Endothelial cell of hepatic sinusoid (primary cell): ENCODE measurements around the gene ERG.

Experiments used
- in situ Hi-C: cut with HindIII; loops from 2 replicates; pipeline ENCODE4 v1.10.0; 2017; ENCODE audit warnings: low sequenced_read_pairs

ERG gene

DNA sequence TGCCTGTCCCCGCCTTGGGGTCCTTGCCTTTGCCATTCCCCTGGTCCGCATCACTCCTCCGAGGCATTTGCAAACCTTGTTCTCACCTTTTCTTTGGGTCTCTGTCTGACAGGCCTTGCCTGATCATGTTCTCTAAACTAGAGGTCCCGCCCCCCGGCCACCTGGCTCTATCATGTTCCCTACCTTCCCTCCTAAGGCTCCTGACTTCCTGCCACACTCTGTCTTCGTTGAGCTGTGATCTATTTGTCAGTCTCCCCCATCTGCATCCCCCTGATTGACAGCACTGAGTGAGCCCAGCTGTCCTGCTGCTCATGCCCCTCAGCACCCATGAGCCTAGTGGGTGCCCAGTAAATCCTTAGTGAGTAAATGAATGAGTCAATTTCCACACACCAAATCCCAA lies 22.8 kb downstream of the ERG start:
- in situ Hi-C loops: no loop called here

DNA sequence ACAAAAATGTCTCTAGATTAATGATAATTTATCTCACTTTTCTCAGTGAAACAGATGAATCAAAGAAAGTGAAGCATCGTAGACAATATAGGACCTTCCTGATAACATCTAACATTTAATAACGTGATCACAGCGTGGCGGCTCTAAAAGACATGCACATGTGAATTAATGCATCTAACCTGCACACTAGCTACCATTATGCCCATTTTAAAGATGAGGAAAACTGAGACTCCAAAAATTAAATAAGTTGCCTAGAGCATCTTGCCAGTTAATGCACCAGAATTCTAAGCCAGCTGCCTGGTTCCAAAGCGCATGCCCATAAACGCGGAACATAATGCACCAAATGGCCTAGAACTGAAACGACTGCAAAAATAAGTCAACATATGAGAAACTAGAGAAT lies 23.5 kb downstream of the ERG start:
- in situ Hi-C loops: no loop called here

DNA sequence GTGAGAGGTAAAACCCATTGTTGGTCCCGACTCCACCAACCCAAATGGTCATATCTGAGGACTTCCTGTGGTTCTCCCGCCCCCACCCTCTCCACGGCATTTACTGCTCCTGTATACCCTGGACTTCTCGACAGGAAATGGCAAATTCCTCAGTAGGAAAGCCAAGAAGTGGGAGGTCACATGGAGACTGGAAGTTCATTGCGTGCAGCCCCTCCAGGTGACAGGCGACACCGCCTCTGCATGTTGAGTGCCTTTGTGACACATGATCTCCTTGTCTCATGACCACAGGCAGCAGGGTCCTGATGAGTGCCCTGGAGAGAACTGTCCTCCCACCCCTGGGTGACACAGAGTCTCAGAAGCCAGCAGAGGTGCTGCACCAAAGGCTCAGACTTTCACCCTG lies 24.2 kb downstream of the ERG start:
- in situ Hi-C loops: no loop called here

DNA sequence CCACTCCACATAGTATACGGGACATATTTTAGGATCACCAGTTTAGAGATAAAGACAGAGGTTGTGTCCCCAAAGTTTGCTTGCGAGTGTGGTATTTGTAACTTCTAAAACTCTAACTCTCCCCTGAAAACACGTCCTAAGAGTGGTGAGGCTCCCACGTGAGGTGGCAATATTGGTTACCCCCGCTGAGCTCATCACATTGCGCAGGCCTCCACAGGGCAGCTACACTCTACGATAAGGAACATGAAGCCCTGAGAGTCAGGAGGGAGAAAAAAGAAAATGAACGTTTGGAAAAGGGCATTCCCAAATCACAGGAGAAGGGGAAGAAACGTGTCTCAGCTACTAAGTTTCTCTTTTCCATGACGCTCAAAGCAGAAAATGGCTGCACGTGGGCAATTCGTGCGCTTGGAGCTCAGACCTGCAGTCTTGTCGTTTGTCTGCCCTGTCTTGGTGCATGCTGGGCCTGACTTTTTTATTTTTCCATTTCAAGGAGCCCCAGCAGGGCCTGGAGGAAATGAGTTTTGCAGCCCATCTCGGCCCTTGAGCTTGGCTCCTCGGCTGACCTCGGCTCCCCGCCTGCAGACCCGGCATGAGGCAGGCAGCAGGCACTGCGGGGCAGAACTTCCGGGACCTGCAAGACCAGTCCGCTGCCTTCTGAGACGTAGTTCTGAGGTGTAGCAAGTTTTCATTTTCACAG lies 25.7 kb downstream of the ERG start:
- in situ Hi-C loops: no loop called here

DNA sequence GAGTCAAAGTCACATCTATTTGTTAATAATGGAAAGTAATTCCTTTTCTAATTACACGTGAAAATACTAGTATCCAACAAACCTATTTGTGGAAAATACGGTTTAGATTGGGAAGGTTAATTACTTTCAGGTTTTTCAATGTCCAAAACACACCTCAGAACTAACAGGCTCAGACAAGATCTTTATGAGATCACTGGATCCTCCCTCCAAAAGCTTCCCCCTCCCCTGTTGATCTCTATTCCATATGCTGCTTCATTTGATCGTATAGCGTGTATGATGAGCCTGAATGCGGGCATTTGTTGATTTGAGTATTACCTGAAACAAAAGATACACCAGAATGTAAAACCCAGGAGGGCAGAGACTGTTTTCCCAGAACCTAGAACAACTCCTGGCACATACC lies 26.5 kb downstream of the ERG start:
- in situ Hi-C loops: no loop called here

DNA sequence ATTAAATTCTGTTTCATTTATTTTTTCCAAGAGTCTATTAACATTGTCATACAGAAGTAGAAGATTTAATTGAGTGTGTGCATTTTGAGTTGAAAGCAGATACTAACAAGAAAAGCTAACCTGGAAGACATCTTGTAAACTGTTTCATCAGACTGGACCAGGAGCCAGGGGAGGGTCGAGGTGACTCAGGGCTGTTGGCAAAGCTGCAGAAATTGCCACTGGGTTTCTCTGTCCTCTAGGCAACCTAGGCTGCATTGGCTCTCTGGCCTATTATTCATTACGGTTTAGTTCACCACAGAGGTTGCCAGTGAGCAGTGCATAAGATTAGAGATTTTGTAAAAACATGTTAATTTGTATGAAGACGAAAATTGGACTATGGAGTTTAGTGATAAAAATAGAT lies 27.5 kb downstream of the ERG start:
- in situ Hi-C loops: no loop called here

DNA sequence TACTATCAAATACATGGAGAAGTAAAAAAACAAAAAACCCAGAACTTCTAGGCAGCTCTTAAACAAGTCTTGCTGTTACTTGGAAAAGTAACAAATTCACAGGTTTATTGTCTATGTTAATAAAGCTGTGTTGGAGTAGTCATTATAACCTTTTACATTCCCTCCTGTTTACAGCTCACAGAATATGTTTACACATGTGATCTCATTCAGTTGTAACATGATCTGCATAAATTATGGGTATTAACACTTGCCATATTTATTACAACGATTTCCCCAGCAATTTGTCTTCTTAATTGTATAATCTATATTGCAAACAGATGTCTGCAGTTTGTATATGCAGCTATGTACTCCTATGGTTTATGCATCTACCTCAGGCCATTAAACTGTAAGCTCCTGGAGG lies 28.6 kb downstream of the ERG start:
- in situ Hi-C loops: no loop called here

DNA sequence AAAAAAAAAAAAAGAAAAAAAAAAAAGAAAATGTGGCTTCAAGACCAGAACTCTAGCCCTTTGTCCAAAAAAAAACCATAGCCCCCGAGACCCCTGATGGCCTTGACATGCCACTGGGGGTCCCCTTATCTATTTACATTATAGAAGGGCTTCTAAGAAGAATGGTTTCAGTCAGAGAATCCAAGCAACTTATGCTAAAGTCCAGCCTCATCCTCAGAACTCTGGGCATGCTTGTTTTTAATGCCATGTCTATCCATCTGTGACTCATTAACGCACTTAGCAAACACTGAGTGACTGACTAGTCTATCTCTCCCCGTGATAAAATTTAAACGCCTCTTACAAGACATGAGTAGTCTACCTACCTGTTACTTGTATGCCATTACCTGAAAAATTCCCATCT lies 29.3 kb downstream of the ERG start:
- in situ Hi-C loops: no loop called here

DNA sequence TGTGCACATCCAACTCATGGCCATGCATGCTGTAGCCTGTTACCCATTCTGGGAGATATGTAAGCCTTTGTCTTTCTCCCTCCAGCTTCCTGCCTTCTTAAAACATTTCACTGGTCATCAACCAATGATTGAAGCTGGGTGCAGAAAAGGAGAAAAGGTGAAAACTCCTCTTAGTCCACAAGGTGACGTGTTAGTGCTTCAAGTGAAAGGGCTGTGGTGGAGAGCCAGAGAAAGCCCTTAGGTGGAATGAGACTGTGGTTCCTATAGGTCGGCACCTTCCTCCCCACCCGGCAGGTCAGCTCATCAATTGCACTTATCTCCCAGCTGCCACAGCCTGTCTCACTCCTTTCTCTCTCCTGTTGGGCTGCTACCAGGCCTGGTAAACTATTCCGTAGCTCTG lies 30.4 kb downstream of the ERG start:
- in situ Hi-C loops: no loop called here

DNA sequence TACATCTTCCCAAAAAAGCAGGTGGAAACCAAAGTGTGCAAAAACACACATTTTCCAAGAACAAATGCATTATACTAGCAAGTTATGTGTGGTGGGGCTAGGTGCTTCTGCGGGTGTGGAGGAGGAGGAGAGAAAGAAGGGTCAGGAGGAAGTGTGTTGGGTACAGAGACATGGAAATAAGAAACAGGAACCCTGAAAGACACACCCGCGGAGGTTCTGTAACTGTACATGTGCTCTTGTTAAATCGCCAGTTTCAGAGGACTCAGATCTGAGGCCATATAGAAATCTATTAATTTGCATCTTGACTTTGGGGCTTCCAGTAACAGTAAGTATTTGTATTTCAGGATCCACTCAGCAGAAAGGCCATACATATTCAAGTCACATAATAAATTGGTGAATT lies 30.9 kb downstream of the ERG start:
- in situ Hi-C loops: no loop called here

DNA sequence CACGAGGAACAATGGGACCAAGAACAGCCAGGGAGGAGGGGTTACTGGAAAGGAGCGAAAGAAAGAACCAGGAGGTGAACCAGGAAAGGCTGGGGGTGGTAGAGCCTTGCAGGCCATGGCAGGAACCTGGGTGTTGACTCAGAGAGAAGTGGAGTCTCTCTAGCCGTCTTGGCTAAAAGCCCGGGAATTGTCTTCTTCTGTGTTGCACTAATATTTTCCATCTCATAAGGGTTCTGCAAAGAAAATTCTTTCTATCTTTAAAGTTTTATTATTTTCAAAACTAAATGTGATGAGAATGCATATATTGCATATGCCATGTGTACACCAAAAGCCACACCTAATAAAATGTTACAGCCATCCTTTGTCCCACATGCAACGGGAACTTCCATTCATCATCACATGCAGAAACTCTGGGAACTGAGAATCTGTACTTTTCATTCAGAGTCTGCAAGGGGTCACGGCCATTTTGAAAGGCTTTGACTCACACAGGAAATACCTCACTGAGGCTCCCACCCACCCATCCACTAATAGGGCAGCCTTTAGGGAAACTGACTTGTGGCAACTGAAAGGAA lies 38.0 kb downstream of the ERG start:
- in situ Hi-C loops: no loop called here

DNA sequence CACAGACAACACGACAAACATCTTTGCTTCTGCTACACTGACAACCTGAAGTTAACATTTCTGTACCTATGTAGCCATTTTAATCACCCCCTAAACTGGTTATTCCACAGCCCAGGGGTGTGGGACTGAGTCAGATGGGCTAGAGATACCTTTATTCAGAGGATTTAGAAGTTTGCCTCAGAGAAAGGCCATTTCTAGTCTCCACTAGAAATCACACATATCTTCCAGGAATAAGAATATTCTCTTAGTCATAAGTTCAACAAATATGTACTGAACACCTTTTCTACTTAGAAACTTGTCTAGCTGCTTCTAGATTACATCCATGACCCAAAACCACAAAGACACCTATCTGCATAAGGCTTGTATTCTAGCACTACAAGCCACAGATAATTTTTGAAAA lies 38.8 kb downstream of the ERG start:
- in situ Hi-C loops: no loop called here

DNA sequence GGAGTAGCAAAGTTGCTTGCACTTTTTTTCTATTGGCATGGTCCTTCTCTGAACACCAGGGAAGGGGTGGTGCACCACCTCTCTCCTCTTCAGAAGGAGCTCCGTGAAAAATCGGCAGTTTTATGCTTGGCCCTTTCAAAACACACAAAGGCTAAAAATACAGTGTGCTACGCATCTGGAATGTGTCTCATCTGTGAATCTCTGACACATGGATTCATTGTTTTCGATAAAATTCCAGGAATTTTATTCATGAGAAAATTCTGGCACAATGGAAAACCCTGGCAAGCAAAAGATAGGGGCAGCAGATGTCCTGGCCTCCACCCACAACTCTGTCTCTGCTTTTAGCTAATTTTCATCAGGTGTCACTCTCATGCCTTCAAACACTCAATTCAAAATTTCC lies 42.9 kb downstream of the ERG start:
- in situ Hi-C loops: no loop called here

DNA sequence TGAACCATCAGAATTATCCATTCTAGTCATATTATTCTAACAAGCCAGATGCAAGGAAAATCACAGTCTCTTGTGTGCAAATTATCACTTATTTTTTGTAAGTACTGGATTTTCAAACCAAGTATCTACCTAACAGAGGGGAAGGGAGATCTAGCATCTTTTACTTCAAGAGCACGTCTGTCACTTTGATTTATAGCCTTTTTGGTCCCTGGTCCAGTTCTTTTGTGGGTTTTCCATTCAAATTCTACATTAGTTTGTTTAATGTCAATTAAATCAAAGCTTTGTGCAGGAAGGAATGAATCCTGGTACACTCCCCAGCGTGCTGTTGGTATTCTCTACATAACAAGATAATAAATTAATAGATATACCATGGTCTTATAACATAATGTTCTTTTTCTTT lies 43.6 kb downstream of the ERG start:
- in situ Hi-C loops: no loop called here

DNA sequence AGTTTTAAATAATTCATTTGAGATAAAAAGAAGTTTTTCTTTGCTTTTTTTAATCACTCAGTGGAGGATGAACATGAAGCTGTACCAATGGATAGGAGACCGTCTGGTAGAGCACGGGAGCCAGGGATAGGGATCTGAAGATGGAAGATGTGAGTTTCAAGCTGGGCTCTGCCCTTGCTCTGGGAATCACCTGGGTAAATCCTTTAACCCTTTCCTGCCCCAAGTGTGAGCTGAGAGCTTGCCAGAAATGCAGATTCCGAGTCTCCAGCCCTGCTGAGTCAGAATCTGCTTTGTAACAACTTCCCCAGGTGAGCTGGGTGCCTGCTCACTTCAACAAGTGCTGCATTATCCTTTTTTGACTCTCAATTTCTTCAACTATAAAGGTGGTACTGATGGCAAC lies 44.1 kb downstream of the ERG start:
- in situ Hi-C loops: no loop called here

DNA sequence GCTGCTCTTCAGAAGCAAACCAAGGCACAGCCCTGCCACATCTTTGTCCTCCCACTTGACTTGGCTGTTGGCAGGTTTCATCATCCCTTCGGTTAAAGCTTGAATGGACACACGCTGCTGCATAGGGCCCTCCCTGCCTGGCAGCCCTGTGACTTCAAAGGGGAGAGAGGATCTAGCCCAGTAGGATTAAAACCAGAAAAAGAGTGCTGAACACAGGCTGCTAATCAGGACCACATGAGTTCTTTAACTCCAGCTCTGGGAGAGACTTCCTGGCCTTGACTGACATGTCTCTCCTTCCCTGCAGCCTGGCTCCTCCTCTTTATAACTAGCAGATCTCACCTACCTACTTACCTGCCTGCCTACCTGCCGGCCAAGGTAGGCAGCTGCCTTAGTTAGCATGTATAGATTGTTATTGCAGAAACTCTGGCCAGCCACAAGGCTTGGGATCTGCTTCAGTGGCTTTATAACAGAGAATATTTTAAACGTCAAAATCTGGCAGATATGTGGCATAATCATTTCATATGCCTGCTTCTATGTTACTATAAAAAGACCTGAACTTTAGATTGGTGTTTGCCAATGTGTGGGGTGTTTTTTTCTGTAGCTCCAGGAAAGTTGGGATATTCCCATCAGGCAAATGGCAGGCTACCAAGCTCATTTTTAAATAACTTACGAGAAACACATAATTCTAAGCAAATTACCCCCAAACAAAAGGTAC lies 49.4 kb downstream of the ERG start:
- in situ Hi-C loops: no loop called here

DNA sequence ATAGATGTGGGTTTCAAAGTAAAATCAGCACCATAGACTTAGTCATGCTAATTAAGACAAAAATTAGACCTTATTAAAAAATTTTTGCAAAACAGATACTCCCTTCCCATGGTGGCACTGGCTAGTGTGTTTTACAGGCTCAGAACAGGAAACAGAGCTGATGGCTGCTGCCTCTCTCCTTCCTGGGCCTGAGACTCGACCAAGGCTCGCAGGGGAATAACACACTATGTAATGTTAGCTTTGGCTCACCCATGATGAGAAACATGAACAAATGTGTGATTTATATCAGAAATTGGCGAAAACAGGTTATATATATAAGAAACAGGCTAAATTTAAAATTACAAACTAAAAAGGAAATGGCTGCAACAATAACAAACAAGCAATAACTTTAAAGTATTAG lies 50.7 kb downstream of the ERG start:
- in situ Hi-C loops: no loop called here

DNA sequence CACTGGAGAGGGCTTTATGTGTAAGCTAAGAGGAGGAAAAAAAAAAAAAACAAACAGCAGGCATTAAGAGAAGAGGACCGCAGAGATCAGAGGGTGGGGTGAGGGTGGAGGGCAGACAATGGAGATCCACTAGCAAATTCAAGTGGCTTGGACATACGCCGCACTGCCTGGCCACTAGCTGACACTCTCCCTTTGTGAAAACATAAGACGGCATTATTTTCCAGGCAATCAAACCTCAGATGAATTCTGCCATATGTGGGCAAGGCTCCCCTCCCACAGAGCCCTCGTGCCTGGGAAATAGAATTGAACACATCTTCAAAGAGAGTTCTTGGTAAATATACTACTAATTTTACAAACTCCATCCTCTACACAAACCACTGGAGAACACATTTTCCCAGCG lies 53.6 kb downstream of the ERG start:
- in situ Hi-C loops: no loop called here

DNA sequence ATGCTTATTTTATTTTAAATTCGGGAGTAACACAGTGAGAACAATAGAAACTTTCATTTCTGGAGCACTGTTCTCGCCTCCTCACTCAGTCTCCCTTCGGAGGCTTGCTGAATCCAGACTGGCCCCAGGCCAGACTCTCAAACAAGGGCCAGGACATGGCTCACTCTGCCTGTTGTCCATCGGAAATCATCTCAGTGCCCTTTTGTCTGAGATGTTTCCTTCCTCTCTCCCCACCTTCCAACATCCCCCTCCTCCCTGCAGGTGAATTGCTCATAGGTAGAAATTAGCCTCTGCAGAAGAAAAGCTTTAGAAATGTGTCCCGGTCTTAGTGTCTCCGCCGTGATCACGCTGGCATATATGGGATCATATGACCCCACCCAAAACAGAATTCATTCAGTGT lies 55.2 kb downstream of the ERG start:
- in situ Hi-C loops: no loop called here

DNA sequence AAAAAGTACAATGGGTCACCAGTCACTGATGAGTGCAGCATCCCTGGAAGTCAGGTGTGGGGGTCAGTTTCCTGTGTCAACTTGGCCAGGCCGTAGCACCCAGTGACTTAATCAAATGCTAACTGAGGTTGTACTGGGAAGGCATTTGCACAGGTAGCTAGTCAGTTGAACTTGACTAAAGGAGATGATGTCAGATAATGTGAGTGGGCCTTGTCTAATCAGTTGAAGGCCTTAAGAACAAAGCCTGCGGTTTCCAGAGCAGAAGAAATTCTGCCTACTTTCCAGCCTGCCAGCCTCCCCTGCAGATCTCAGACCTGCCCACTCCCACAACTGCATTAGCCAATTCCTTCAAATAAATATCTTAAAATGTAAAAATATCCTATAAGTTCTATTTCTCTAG lies 57.1 kb downstream of the ERG start:
- in situ Hi-C loops: no loop called here

DNA sequence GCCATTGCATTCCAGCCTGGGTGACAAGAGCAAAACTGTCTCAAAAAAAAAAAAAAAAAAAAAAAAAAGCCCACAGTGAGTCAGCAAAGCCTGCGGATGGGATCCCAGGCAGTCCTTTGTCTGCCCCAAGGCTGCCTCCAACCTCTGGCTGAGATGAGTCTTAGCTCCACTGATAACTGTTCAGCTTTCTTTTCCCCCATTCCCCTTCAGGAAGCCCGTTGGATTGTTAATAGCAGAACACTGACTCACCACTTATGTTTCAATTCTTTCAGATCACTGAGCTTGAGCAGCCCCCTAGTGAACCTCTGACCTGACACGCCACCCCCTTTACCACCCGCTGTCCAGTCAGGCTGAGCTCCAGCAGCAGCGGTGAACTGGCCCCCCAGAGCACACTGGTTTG lies 57.5 kb downstream of the ERG start:
- in situ Hi-C loops: no loop called here

DNA sequence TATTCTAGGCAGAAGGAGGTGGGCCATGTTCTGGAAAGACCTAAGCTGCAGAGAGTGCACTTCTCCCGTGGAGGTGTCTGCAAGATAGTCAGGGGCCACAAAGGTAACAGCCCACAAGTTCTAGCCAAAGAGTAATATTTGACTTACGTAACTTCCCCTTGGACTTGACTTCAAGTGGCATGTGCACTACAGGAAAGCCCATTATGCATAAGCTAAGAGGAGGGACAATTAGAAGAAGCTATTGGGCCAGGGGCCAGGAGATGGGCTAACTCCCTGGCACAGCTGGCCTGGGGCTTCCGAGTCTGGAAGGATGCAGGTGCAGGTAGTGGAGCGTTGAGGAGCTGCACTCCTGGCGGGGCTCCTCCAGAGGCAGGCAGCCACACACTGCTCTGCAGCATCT lies 58.3 kb downstream of the ERG start:
- in situ Hi-C loops: no loop called here

DNA sequence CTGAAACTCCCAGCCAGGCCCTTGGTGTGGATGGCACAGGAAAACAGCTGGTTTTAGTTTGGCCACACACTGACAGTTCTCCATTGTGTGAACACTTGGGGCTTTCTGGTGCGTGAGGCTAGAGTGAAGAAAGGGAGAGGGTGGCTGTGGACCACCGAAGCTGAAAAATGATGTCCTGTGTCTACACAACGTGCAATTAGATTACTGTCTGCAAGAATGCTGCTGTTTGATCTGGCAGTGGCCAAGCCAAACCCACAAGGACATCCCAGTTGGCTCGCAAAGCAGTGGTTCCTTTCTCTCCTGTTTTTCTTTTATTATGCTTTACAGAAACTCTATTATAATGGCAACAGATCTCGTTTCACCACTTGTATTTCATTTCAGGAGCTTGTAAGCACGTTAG lies 58.9 kb downstream of the ERG start:
- in situ Hi-C loops: no loop called here
